ENCODE data around the gene DCST1. TPM values are rescaled to one million over a fixed set of nuclear protein-coding genes. Genes with fewer than 3 reads are reported as not detected.

The DCST1 gene
- total RNA-seq, 6 experiments from 2014 or later: not detected

GRCh38 chr1:155086856-155087535 lies 53.4 kb downstream of the DCST1 start:
- no peaks in the 10 kb centered on the region for H3K36me3 Mint-ChIP-seq (ENCODE audit: low read depth)
- H3K27me3 Mint-ChIP-seq (ENCODE audit: insufficient read depth): peaks cover 25% of the 10 kb centered on the region
- H3K27ac Mint-ChIP-seq: no peak overlapping the region
- no peak for DNase-seq
- TF ChIP-seq, protein P1, sequence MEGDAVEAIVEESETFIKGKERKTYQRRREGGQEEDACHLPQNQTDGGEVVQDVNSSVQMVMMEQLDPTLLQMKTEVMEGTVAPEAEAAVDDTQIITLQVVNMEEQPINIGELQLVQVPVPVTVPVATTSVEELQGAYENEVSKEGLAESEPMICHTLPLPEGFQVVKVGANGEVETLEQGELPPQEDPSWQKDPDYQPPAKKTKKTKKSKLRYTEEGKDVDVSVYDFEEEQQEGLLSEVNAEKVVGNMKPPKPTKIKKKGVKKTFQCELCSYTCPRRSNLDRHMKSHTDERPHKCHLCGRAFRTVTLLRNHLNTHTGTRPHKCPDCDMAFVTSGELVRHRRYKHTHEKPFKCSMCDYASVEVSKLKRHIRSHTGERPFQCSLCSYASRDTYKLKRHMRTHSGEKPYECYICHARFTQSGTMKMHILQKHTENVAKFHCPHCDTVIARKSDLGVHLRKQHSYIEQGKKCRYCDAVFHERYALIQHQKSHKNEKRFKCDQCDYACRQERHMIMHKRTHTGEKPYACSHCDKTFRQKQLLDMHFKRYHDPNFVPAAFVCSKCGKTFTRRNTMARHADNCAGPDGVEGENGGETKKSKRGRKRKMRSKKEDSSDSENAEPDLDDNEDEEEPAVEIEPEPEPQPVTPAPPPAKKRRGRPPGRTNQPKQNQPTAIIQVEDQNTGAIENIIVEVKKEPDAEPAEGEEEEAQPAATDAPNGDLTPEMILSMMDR (IDR thresholded peaks at IDR 0.05): no peak
- peaks cover 18% of the 10 kb centered on the region for H3K4me1 Mint-ChIP-seq (ENCODE audit: low read depth)
- no peaks in the 10 kb centered on the region for H3K9me3 Mint-ChIP-seq
- H3K4me3 Mint-ChIP-seq: no peak overlapping the region

DNA sequence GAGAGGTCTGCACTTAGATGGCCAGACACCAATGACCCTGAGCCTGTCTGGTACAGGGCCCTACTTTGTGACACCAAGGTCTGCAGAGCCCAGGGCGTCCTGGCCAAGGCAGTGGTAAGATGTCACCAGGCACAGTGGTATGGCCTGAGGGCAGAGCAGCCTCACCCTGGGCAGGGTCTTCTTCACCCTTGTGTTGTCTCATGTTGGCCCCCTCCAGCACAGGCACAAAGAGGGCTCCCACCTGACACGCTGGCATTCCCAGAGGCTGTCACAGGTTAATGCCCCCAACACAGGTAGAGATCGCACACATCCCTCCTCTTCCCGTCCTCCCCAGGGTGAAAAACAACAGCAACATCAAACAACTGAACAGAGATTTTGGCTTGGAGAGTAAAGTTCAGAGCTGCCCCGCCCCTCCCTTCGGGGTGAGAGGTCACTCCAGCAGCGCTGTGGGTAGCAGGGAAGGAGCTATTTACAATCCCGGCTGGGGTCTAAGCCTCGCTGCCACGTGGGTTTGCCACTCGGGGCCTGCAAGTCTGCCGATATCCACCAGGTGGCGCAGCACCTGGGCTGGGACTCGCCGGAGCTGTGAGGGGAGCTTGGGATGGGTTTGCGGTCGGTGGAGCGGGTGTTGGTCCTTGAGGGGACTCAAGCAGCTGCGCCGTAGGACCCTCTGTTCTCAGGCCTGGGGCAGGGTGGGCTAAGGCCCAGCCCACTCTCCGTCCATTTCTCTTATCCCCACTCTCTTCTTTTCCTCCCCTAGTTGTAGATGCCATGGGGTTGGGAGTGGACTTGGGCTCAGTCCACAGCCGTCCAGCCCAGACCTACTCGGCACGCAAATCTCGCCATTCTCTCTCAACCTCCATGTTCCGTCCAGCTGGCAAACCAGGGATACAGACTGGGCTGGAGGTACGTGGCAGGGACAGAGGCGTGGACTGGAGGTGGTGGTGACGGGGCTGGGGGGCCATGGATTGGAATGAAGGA lies 57.7 kb downstream of the DCST1 start:
- DNase-seq: peak; percentile 21
- H3K4me3 Mint-ChIP-seq: no peak overlapping the region; the same call in 1 of the 2 replicates
- H3K27ac Mint-ChIP-seq: no peak overlapping the region
- no peaks in the 10 kb centered on the region for H3K36me3 Mint-ChIP-seq (ENCODE audit: low read depth)
- TF ChIP-seq, protein P1 (IDR thresholded peaks at IDR 0.05): peak; percentile 100
- H3K27me3 Mint-ChIP-seq (ENCODE audit: insufficient read depth): peaks cover 10% of the 10 kb centered on the region
- H3K4me1 Mint-ChIP-seq (ENCODE audit: low read depth): peaks cover 15% of the 10 kb centered on the region
- H3K9me3 Mint-ChIP-seq: no peaks in the 10 kb centered on the region

DNA sequence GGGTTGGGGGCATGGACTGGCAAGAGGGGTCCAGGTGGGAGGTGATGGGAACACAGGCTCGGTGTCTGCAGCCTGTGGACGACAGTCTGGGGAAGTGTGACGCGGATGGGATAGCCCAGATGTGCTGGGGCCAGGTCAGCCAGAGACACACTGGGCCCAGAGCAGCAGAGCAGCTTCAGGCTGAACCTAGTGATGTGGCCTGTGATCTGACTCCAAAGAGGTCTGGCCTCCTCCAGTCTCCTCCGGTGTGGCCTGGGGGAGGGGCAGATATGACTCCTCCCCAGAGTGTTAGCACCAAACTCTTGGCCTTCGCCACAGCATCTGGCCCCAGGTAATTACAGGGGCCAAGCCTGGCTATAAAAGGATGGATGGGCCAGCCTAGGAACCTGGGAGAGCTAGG lies 58.5 kb downstream of the DCST1 start:
- H3K4me3 Mint-ChIP-seq: no peak overlapping the region
- H3K36me3 Mint-ChIP-seq (ENCODE audit: low read depth): no peaks in the 10 kb centered on the region
- no peak for DNase-seq
- no peaks in the 10 kb centered on the region for H3K9me3 Mint-ChIP-seq
- TF ChIP-seq, protein P1 (IDR thresholded peaks at IDR 0.05): no peak
- H3K4me1 Mint-ChIP-seq (ENCODE audit: low read depth): peaks cover 15% of the 10 kb centered on the region
- no peak overlapping the region for H3K27ac Mint-ChIP-seq
- peaks cover 13% of the 10 kb centered on the region for H3K27me3 Mint-ChIP-seq (ENCODE audit: insufficient read depth)

- Mint-ChIP-seq H3K4me3 (no peak overlapping the region), H3K27ac (no peak overlapping the region), H3K36me3 (ENCODE audit: low read depth) (no peaks in the 10 kb centered on the region), H3K9me3 (no peaks in the 10 kb centered on the region), H3K27me3 (ENCODE audit: insufficient read depth) (peaks cover 14% of the 10 kb centered on the region), H3K4me1 (ENCODE audit: low read depth) (peaks cover 15% of the 10 kb centered on the region)
- DNase-seq: no peak
- TF ChIP-seq, protein P1 (IDR thresholded peaks at IDR 0.05): no peak
Measured at GRCh38 chr1:155092641-155093040, 59.0 kb downstream of the DCST1 start.

DNA sequence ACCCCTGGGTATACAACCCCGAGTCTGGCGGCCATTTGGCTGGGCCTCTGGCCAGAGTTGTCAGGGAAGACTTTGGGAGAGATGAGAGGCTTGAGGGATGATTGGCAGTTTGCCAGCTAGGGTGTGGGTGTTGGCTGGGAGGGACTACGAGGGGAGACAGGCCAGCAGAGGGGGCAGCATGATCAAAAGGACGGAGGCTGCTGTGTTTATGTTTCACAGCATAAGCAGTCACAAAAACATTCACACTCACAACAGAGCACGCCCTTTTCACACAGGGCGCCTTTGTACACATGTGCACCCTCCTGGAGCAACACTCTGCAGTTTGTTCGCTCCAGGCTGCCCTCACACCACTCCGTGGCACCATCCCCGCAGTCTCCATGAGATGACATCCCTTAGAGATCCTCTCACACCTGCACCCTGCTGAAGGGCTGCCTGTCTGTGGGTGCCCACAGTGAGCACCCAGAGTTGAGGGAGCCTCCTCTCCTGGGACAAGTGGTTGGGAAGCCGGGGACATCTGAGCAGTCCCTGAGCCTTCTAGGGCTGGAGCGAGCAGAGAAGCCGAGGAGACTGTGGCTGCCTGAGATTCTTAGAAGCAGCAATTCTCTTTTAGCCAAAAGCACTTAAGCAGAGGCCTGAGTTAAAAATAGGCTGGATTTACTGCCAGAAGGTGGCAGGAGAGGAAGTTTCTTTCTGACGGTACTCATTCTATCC lies 60.4 kb downstream of the DCST1 start:
- peak; percentile 45 for DNase-seq
- peaks cover 11% of the 10 kb centered on the region for H3K27me3 Mint-ChIP-seq (ENCODE audit: insufficient read depth)
- peak overlapping the region; percentile 37; the same call in 1 of the 2 replicates for H3K27ac Mint-ChIP-seq
- peaks cover 15% of the 10 kb centered on the region for H3K4me1 Mint-ChIP-seq (ENCODE audit: low read depth)
- no peak overlapping the region for H3K4me3 Mint-ChIP-seq
- no peaks in the 10 kb centered on the region for H3K36me3 Mint-ChIP-seq (ENCODE audit: low read depth)
- TF ChIP-seq, protein P1 (IDR thresholded peaks at IDR 0.05): peak; percentile 65
- no peaks in the 10 kb centered on the region for H3K9me3 Mint-ChIP-seq

Measured in HFFc6 (cell line).